ENCODE measurements around the gene PDXK. TPM values are rescaled to one million over a fixed set of nuclear protein-coding genes. Genes with fewer than 3 reads are reported as not detected.

The PDXK gene
- total RNA-seq, 1 donor from 2014 or later = 54.0 TPM

DNA sequence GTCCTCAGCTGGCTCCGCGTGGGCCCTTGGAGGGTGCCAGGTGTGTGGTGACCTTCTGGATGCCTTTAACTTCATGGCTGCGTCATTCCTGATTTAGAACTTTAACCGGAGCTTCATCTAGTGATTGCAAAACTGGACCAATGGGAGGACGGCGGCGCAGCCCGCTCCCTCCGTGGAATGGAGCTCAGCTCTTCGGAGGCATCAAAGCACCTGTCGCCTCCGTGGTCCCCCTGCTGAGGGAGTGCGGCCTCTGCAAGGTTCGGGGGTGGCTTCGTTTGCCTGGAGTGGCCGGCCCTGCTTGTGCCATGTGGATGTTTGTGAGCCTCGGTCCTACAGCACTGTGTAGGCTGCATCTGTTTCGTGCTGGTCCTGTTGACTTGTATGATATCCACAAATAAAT lies 43.0 kb downstream of the PDXK start:
- no peaks in the 10 kb centered on the region for H3K9me3 ChIP-seq (ENCODE audit: low read depth)
- no peak overlapping the region for H2AFZ ChIP-seq (replicated peaks)

DNA sequence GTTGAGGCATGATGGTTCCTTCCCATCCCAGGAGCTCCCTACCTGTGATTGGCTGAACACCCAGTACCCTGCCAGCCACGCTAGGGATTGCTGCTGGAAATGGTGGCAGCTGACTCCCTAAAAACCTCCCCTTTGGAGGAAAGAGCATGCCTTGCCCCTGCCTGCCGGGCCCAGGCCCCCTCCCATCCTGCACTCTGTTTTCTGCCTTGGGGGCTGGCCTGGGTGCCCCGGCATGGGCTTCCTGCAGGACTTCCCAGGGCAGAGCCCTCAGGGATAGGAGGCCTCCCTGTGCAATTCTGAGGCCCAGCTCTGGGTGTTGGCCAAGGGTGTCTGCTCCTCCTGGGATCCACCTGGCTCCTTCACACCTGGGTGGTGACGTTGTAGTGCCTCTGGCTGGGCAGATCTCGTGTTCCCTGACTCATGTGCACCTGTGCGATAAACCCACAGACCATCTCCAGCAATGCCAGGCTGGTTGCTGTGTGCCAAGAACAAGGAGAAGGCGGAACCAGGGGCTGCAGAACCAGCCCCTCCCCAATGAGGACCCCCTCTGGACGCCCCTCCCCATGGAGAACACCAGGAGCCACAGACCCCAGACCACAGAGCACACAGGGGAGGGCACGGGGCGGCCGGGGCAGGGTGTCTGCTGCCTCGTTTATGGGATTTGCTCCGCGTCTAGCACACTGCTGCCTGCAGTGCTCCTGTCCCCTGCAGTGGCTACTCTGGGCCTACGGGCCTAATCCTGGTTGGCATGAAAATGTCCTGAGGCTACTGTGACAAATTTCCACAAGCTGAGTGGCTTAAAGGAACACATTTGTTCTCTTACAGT lies 43.6 kb downstream of the PDXK start:
- peaks cover 6% of the 10 kb centered on the region for H3F3A ChIP-seq (ENCODE audit: low read depth)
- H3K9me3 ChIP-seq (ENCODE audit: low read depth) = no peaks in the 10 kb centered on the region
- H3K27me3 ChIP-seq = no peaks in the 10 kb centered on the region
- H3K27ac ChIP-seq = no peak overlapping the region
- no peaks in the 10 kb centered on the region for H3K36me3 ChIP-seq
- Mint-ChIP-seq H3K9me3 (no peaks in the 10 kb centered on the region), H3K27me3 (ENCODE audit: insufficient read depth, low read depth) (peaks cover 4% of the 10 kb centered on the region), H3K4me3 (no peak overlapping the region), H3K36me3 (peaks cover 7% of the 10 kb centered on the region), H3K27ac (no peak overlapping the region), H3K4me1 (peaks cover 6% of the 10 kb centered on the region)
- no peak overlapping the region for H3K4me2 ChIP-seq
- no peak overlapping the region for H3K4me3 ChIP-seq
- TF ChIP-seq EZH2 (IDR thresholded peaks at IDR 0.05) = no peak
- no peak for TF ChIP-seq CTCF (IDR thresholded peaks at IDR 0.05)
- no peak for TF ChIP-seq EZH2phosphoT487 (IDR thresholded peaks at IDR 0.05)
- no peaks in the 10 kb centered on the region for H4K20me1 ChIP-seq (ENCODE audit: low read depth)
- H3K79me2 ChIP-seq (ENCODE audit: low read depth) = no peaks in the 10 kb centered on the region
- DNase-seq (ENCODE audit: low spot score) = no peak
- H2AFZ ChIP-seq (replicated peaks) = no peak overlapping the region
- H3K4me1 ChIP-seq = no peaks in the 10 kb centered on the region
- H3K9ac ChIP-seq = no peak overlapping the region

More for the DNA sequence above, 43.0 kb downstream of the PDXK start:
- H3K4me2 ChIP-seq = no peak overlapping the region
- H3F3A ChIP-seq (ENCODE audit: low read depth) = peaks cover 5% of the 10 kb centered on the region
- peaks cover under 1% of the 10 kb centered on the region for H3K4me1 Mint-ChIP-seq
- no peaks in the 10 kb centered on the region for H3K4me1 ChIP-seq
- no peaks in the 10 kb centered on the region for H3K36me3 ChIP-seq
- H3K9me3 Mint-ChIP-seq = no peaks in the 10 kb centered on the region
- TF ChIP-seq EZH2phosphoT487 (IDR thresholded peaks at IDR 0.05) = no peak
- no peak for TF ChIP-seq EZH2 (IDR thresholded peaks at IDR 0.05)
- TF ChIP-seq CTCF (IDR thresholded peaks at IDR 0.05) = no peak
- no peak overlapping the region for H3K27ac ChIP-seq
- H3K27ac Mint-ChIP-seq = no peak overlapping the region
- H4K20me1 ChIP-seq (ENCODE audit: low read depth) = no peaks in the 10 kb centered on the region
- peaks cover 7% of the 10 kb centered on the region for H3K36me3 Mint-ChIP-seq
- H3K4me3 Mint-ChIP-seq = no peak overlapping the region
- H3K27me3 Mint-ChIP-seq (ENCODE audit: insufficient read depth, low read depth) = peaks cover 2% of the 10 kb centered on the region
- no peak overlapping the region for H3K4me3 ChIP-seq
- DNase-seq (ENCODE audit: low spot score) = no peak
- H3K27me3 ChIP-seq = no peaks in the 10 kb centered on the region
- no peak overlapping the region for H3K9ac ChIP-seq
- no peaks in the 10 kb centered on the region for H3K79me2 ChIP-seq (ENCODE audit: low read depth)

GRCh38 chr21:43763901-43764523 lies 45.1 kb downstream of the PDXK start:
- H3K27me3 Mint-ChIP-seq (ENCODE audit: insufficient read depth, low read depth) = peaks cover 9% of the 10 kb centered on the region
- H3K27ac Mint-ChIP-seq = no peak overlapping the region
- Histone ChIP-seq H3K9me3 (ENCODE audit: low read depth) (no peaks in the 10 kb centered on the region), H3K27ac (no peak overlapping the region), H3K4me1 (peaks cover 13% of the 10 kb centered on the region), H3K4me2 (no peak overlapping the region), H3K9ac (no peak overlapping the region), H3K36me3 (no peaks in the 10 kb centered on the region), H3F3A (ENCODE audit: low read depth) (peaks cover 15% of the 10 kb centered on the region), H3K27me3 (no peaks in the 10 kb centered on the region), H2AFZ (replicated peaks) (no peak overlapping the region), H3K4me3 (no peak overlapping the region), H3K79me2 (ENCODE audit: low read depth) (no peaks in the 10 kb centered on the region), H4K20me1 (ENCODE audit: low read depth) (no peaks in the 10 kb centered on the region)
- H3K4me1 Mint-ChIP-seq = peaks cover 21% of the 10 kb centered on the region
- TF ChIP-seq EZH2 (IDR thresholded peaks at IDR 0.05) (no peak), CTCF (IDR thresholded peaks at IDR 0.05) (no peak), EZH2phosphoT487 (IDR thresholded peaks at IDR 0.05) (no peak)
- no peak for DNase-seq (ENCODE audit: low spot score)
- no peak overlapping the region for H3K4me3 Mint-ChIP-seq
- no peaks in the 10 kb centered on the region for H3K9me3 Mint-ChIP-seq
- peaks cover 4% of the 10 kb centered on the region for H3K36me3 Mint-ChIP-seq
